ENCODE results near the gene TSEN54. TPM values are rescaled to one million over a fixed set of nuclear protein-coding genes. Genes with fewer than 3 reads are reported as not detected.

TSEN54 gene
- 28.7 to 46.0 TPM (median 42.3 TPM) in 5 replicates for total RNA-seq (2022; extraction: Qiagen RNA extraction)

DNA sequence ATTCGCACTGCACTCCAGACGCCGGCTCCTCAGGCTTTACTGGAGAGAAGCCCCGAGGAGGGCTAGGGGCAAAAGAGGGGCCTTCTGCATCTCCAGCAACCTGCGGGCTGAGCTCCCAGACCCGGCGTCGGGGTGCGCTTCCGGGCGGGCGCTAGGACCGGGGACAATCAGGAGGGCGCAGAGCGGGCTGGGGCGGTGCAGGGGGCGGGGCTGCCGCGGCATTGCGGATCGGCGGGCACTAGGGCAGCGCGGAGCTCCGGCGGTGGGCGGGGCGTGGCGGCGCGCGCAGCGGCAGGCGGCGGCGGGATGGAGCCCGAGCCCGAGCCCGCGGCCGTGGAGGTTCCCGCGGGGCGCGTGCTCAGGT, at the start of gene TSEN54:
Gene TSEN54 (plus strand): TSS at position 274 of the 364 bp plus-strand sequence. CDS start 33 bp downstream, at position 307.

DNA sequence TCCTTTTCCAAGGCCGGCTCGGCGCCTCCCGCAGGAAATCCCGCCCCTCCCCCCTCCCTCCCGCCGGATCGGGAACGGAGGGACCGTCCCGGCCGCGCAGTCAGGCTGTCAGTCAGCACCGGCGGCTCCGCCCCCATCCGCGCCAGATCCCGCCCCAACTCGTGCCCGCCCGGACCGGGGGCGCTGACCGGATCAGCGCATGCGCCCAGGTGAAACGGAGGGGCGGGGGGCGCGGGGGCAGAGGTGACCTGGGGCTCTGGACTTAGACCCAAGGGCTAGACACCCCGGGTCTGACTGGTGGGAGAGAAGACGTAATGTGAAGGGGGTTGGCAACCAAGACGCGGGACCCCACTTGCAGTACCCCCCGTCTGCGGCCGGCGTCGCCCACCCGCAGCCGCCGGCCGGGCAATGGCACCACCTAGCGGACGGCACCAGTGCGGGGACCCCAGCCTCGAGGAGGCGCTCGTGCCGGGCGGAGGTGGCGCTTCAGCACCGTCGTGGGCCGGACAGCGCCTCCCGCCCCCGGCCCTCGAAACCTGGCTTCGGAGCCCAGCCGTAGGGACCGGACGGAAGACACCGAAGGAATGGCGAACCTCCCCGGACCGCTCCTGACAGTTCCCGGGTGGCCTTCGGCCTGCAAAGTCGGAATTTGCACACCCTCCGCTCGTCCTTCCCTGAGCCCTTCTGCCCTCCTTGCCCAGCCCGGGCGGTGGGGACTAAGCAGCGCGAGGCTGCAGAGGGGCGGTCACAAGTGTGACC, 653 bp upstream of the TSEN54 start, which contains the start of gene CASKIN2:
Gene CASKIN2 (minus strand): TSS at position 42 of the 759 bp plus-strand sequence. CDS start 1,733 bp downstream, outside the sequence.

DNA sequence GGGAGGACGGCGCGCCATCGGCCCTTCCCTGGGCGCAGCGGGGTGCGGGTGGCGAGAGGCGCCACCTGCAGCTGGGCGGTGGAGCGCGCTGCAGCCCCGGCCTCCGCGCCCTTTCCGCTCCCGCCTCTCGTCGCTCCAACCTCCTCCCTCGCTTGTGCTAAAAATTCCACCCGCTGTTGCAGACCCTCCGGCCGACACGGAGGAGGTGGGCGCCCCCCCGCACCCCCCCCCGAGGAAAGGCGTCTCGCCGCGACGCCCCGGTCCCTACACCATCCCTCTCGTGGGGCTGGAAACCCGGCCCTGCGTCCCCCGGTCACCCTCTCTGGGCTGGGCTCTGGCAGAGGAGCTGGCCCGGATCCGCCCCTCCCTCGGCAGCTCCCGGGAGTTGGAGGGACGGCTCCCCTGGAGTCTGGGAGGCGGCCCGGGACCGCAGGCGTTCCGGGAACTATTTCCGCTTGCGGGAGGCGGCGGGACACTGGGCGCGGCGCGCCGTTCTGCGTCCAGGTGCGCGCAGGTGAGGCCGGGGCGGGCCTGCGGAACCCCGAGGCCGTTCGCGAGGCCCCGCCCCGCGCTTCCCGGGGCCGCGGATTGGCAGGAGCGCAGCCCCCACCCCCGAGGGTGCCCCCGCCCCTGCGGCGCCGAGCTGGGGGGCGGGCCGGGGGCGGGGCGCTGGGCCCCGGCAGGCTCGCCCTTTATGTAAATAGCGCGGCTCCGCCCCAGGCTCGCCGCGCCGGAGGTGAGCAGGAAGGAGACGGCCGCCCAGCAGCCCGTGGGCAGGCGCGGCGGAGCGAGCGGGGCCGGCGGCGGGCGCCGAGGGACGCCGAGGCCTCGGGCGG, 8.9 kb downstream of the TSEN54 start, which contains the start of gene LLGL2:
Gene LLGL2 (plus strand): TSS at position 728 of the 836 bp plus-strand sequence. CDS start 17,730 bp downstream, outside the sequence.

Other genes starting within 250 kb of the TSEN54 start
- 31.4 to 39.6 TPM (median 37.2 TPM) in 5 replicates for gene MIF4GD, start 245.3 kb upstream of the TSEN54 start, total RNA-seq (2022; extraction: Qiagen RNA extraction)
- gene SLC25A19, start 227.1 kb upstream of the TSEN54 start, total RNA-seq (2022; extraction: Qiagen RNA extraction): 17.8 to 22.5 TPM (median 20.7 TPM) in 5 replicates
- gene GRB2, start 110.8 kb upstream of the TSEN54 start, total RNA-seq (2022; extraction: Qiagen RNA extraction): 90.6 to 102 TPM (median 98.5 TPM) in 5 replicates
- gene TMEM94, start 59.9 kb upstream of the TSEN54 start, total RNA-seq (2022; extraction: Qiagen RNA extraction): 38.4 to 52.2 TPM (median 48.2 TPM) in 5 replicates
- 6.9 to 12.3 TPM (median 11.1 TPM) in 5 replicates for gene CASKIN2, start 991 bp upstream of the TSEN54 start, total RNA-seq (2022; extraction: Qiagen RNA extraction)
- 15.6 to 30.3 TPM (median 29.1 TPM) in 5 replicates for gene LLGL2, start 9.2 kb downstream of the TSEN54 start, total RNA-seq (2022; extraction: Qiagen RNA extraction)
- 35.6 to 63.8 TPM (median 60.1 TPM) in 5 replicates for gene MYO15B, start 71.3 kb downstream of the TSEN54 start, total RNA-seq (2022; extraction: Qiagen RNA extraction)
- gene SMIM5, start 116.9 kb downstream of the TSEN54 start, total RNA-seq (2022; extraction: Qiagen RNA extraction): 0.31 to 0.72 TPM (median 0.70 TPM) in 5 replicates
- 20.9 to 29.0 TPM (median 28.2 TPM) in 5 replicates for gene RECQL5, start 150.6 kb downstream of the TSEN54 start, total RNA-seq (2022; extraction: Qiagen RNA extraction)
- gene SAP30BP, start 150.8 kb downstream of the TSEN54 start, total RNA-seq (2022; extraction: Qiagen RNA extraction): 103 to 122 TPM (median 105 TPM) in 5 replicates
- 48.5 to 68.4 TPM (median 60.7 TPM) in 5 replicates for gene ITGB4, start 204.9 kb downstream of the TSEN54 start, total RNA-seq (2022; extraction: Qiagen RNA extraction)
- gene GALK1, start 248.7 kb downstream of the TSEN54 start, total RNA-seq (2022; extraction: Qiagen RNA extraction): 46.3 to 80.1 TPM (median 72.6 TPM) in 5 replicates

Measured in A549 treated with CORT108297 at 1 μM for 4 hours (cell line).